ENCODE results near the gene MCF2L. TPM values are rescaled to one million over a fixed set of nuclear protein-coding genes. Genes with fewer than 3 reads are reported as not detected.

The MCF2L gene
- total RNA-seq, 1 donor from 2014 or later = 90.0 TPM

- no peak overlapping the region for H3K27ac Mint-ChIP-seq
- H3K4me3 Mint-ChIP-seq (ENCODE audit: low read depth) = no peak overlapping the region
- TF ChIP-seq CTCF (IDR thresholded peaks at IDR 0.05; ENCODE audit: unreplicated experiment) = no peak
- no peaks in the 10 kb centered on the region for H3K27me3 Mint-ChIP-seq
- peaks cover 2% of the 10 kb centered on the region for H3K9me3 Mint-ChIP-seq (ENCODE audit: low read depth)
- no peak for DNase-seq (ENCODE audit: low spot score, unreplicated experiment)
- H3K36me3 Mint-ChIP-seq (ENCODE audit: insufficient read depth) = no peaks in the 10 kb centered on the region
- H3K4me1 Mint-ChIP-seq (ENCODE audit: low read depth) = peaks cover 9% of the 10 kb centered on the region
Observed at GRCh38 chr13:112974125-112974524, 5.1 kb downstream of the MCF2L start.

- Mint-ChIP-seq H3K36me3 (ENCODE audit: insufficient read depth) (no peaks in the 10 kb centered on the region), H3K9me3 (ENCODE audit: low read depth) (peaks cover 2% of the 10 kb centered on the region), H3K4me1 (ENCODE audit: low read depth) (peaks cover 5% of the 10 kb centered on the region), H3K27me3 (no peaks in the 10 kb centered on the region), H3K27ac (no peak overlapping the region), H3K4me3 (ENCODE audit: low read depth) (no peak overlapping the region)
- DNase-seq (ENCODE audit: low spot score, unreplicated experiment) = no peak
- TF ChIP-seq CTCF (IDR thresholded peaks at IDR 0.05; ENCODE audit: unreplicated experiment) = no peak
Observed at GRCh38 chr13:112974671-112975070, 5.7 kb downstream of the MCF2L start.

- Mint-ChIP-seq H3K27ac (no peak overlapping the region), H3K27me3 (no peaks in the 10 kb centered on the region), H3K4me3 (ENCODE audit: low read depth) (no peak overlapping the region), H3K4me1 (ENCODE audit: low read depth) (no peaks in the 10 kb centered on the region), H3K9me3 (ENCODE audit: low read depth) (peaks cover 2% of the 10 kb centered on the region), H3K36me3 (ENCODE audit: insufficient read depth) (no peaks in the 10 kb centered on the region)
- no peak for TF ChIP-seq CTCF (IDR thresholded peaks at IDR 0.05; ENCODE audit: unreplicated experiment)
- no peak for DNase-seq (ENCODE audit: low spot score, unreplicated experiment)
Observed at GRCh38 chr13:112975401-112975939, 6.5 kb downstream of the MCF2L start.

GRCh38 chr13:112976526-112976925 lies 7.5 kb downstream of the MCF2L start:
- peaks cover 2% of the 10 kb centered on the region for H3K9me3 Mint-ChIP-seq (ENCODE audit: low read depth)
- H3K4me3 Mint-ChIP-seq (ENCODE audit: low read depth) = no peak overlapping the region
- H3K36me3 Mint-ChIP-seq (ENCODE audit: insufficient read depth) = no peaks in the 10 kb centered on the region
- H3K27ac Mint-ChIP-seq = no peak overlapping the region
- H3K27me3 Mint-ChIP-seq = no peaks in the 10 kb centered on the region
- DNase-seq (ENCODE audit: low spot score, unreplicated experiment) = no peak
- TF ChIP-seq CTCF (IDR thresholded peaks at IDR 0.05; ENCODE audit: unreplicated experiment) = no peak
- no peaks in the 10 kb centered on the region for H3K4me1 Mint-ChIP-seq (ENCODE audit: low read depth)

- Mint-ChIP-seq H3K27me3 (no peaks in the 10 kb centered on the region), H3K36me3 (ENCODE audit: insufficient read depth) (no peaks in the 10 kb centered on the region), H3K9me3 (ENCODE audit: low read depth) (peaks cover 2% of the 10 kb centered on the region), H3K27ac (peak overlapping the region; percentile 11), H3K4me1 (ENCODE audit: low read depth) (no peaks in the 10 kb centered on the region), H3K4me3 (ENCODE audit: low read depth) (no peak overlapping the region)
- no peak for TF ChIP-seq CTCF (IDR thresholded peaks at IDR 0.05; ENCODE audit: unreplicated experiment)
- DNase-seq (ENCODE audit: low spot score, unreplicated experiment) = no peak
Observed at GRCh38 chr13:112977091-112977490, 8.1 kb downstream of the MCF2L start.

All from progenitor cell of endocrine pancreas (in vitro differentiated cells).